ENCODE results near the gene ATP5PD.

DNA sequence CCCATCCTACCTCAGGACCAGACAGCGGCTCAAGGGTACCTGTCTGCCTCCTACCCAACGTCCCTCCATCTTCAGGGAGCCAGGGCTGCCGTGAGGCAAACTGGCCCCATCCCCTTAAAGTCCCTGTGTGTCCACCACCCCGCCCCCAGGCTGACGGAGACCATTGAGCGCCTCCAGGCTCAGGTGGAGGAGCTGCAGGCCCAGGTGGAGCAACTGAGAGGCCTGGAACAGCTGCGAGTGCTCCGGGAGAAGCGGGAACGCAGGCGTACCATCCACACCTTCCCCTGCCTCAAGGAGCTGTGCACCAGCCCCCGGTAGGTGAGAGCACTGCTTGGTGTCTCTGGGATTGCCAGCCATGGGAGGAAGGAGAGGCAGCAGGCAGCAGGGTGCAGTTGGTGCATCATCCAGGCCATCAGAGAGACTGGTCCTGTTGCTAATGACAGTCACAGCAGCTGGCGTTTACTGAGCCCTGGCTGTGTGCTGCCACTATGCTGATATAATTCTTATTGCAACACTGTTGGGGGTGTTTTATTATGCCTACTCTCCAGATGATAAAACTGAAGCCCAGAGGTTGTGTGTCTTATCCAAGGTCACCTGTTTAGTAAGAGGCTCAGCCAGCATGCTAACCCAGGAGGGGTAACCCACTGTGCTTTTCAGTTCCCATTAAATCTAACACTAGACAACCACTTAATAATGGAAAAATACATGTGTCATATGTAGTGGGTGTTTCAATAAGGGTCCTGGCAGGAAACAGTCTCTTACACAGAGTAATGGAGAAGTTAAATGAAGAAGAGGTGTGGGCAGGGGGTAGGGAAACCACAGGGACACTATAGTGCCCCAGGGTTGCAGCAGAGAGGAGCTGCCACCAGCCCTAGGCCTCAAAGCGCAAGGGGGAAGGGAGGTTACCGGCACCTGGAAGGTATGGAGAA, 44.6 kb downstream of the ATP5PD start:
- TF ChIP-seq CTCF (IDR thresholded peaks at IDR 0.05), result no peak
- TF ChIP-seq REST (IDR thresholded peaks at IDR 0.05; ENCODE audit: insufficient read depth in 1 of 2, low read depth in 2 of 2, low read length in 1 of 2), result no peak

Data from Panc1 (cell line).